ENCODE measurements around the gene VAV2. TPM values are rescaled to one million over a fixed set of nuclear protein-coding genes. Genes with fewer than 3 reads are reported as not detected.
A peak's percentile ranks its signal among the peaks of the same experiment; 100 is the strongest.

The VAV2 gene
- total and polyA plus RNA-seq, 4 donors: 13.0 to 28.2 (median 16.3) TPM

GRCh38 chr9:133937120-133937519 is 55.0 kb downstream of the VAV2 start:
- Histone ChIP-seq H3K4me3 (no peak overlapping the region), H3K27me3 (ENCODE audit: control insufficient read depth in 3 of 3, insufficient read depth in 3 of 3, low read length in 2 of 3) (no peaks in the 10 kb centered on the region), H3K9me3 (ENCODE audit: control insufficient read depth in 4 of 4, insufficient read depth in 3 of 4, low read length in 3 of 4) (no peaks in the 10 kb centered on the region), H3K4me1 (ENCODE audit: control insufficient read depth in 5 of 5, insufficient read depth in 5 of 5, low read length in 5 of 5) (peaks cover 0 to 17% (median 9%) of the 10 kb centered on the region in 5 donors), H3K36me3 (ENCODE audit: control insufficient read depth in 4 of 4, insufficient read depth in 4 of 4, low read length in 4 of 4) (peaks cover 0 to 13% (median 10%) of the 10 kb centered on the region in 4 donors), H3K9ac (ENCODE audit: insufficient read depth in 1 of 2, low read length in 2 of 2) (no peak overlapping the region), H3K27ac (ENCODE audit: low read depth in 1 of 2, low read length in 1 of 2) (no peak overlapping the region)
- DNase-seq (no peak), ATAC-seq (ENCODE audit: insufficient read depth, low FRiP score) (no peak)
- 83 to 90% methylated on average over 4 of the region's 4 CpGs for WGBS, 2 donors
- no peak for TF ChIP-seq CTCF (IDR thresholded peaks at IDR 0.05; ENCODE audit: control extremely low read depth, extremely low read depth)

DNA sequence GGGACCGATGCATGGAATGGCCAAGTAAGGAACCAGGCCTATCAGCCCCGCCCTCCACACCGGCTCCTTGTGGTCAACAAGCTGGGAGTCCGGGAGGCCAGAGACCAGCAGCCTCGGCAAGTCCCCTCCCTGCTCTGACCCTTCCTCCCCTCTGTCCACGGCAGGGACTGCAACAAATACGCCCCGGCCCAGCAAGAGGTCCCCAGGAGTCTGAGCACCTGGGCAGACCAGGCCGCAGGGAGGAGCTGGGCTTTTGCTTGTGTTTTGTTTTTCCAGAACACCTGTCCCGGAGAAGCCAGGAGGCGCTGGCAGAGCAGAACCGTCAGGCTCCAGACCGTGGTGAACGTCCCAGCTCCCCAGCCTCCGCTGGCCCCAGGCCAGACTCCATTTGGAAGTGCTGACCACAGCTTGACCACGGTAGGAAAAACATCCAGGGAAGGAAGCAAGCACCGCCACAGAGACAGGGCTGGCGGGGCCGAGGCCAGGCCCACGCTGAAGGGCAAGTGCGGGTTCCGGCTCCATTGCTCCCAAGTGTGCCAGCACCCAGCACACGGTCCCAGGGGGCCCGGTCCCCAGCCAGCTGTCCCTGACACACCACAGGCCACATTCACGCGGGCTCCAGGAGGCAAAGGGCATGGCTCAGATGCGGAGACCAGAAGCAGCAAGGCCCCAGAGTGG is 56.7 kb downstream of the VAV2 start:
- ATAC-seq (ENCODE audit: insufficient read depth, low FRiP score) (peak; percentile 23), DNase-seq (peak; percentile 52 to 78 (median 68))
- no peak overlapping the region for H3K4me3 ChIP-seq
- no peaks in the 10 kb centered on the region for H3K9me3 ChIP-seq (ENCODE audit: control insufficient read depth in 4 of 4, insufficient read depth in 3 of 4, low read length in 3 of 4)
- peak overlapping the region in 1 of 2 donors; percentile 46 for H3K27ac ChIP-seq (ENCODE audit: low read depth in 1 of 2, low read length in 1 of 2)
- no peak overlapping the region for H3K9ac ChIP-seq (ENCODE audit: insufficient read depth in 1 of 2, low read length in 2 of 2)
- 61 to 76% methylated on average over 27 of the region's 27 CpGs for WGBS, 2 donors
- TF ChIP-seq CTCF (IDR thresholded peaks at IDR 0.05; ENCODE audit: control extremely low read depth, extremely low read depth): no peak
- peaks cover 0 to 13% (median 10%) of the 10 kb centered on the region in 4 donors for H3K36me3 ChIP-seq (ENCODE audit: control insufficient read depth in 4 of 4, insufficient read depth in 4 of 4, low read length in 4 of 4)
- peaks cover 0 to 27% (median 11%) of the 10 kb centered on the region in 5 donors for H3K4me1 ChIP-seq (ENCODE audit: control insufficient read depth in 5 of 5, insufficient read depth in 5 of 5, low read length in 5 of 5)
- H3K27me3 ChIP-seq (ENCODE audit: control insufficient read depth in 3 of 3, insufficient read depth in 3 of 3, low read length in 2 of 3): no peaks in the 10 kb centered on the region

DNA sequence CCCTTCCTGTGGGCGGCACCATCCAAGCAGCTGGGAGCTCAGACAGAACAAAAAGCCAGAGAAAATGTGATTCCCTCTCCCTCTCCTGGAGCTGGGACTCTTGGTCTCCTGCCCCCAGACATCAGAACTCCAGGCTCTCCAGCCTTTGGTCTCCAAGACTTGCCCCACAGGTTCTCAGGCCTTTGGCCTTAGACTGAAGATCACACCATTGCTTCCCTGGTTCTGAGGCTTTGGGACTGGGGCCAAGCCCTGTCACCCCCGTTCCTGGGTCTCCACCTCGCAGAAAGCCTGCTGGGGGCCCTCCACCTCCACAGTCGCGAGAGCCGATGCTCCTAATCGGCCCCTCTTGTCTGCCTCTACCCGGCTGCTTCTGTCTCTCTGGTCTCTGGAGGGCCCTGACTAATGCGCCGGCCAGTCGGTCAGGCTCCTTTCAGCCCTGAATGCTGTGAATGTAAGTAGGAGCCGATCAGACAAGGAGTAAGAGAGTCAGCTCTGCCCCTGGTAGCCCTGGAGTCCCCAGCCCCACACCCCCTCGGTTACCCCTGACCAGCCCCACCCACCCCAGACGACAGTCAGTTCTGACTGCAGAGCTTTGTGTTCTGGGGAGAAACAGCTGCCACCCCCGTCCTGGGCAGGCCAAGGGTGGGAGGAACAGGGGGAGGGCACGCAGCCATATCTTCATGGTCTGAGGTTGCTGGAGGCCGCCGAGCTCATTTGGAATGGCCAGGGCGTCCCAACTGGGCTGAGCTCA is 57.5 kb downstream of the VAV2 start:
- no peak for TF ChIP-seq CTCF (IDR thresholded peaks at IDR 0.05; ENCODE audit: control extremely low read depth, extremely low read depth)
- 85 to 92% methylated on average over 19 of the region's 19 CpGs for WGBS, 2 donors
- no peak overlapping the region for H3K9ac ChIP-seq (ENCODE audit: insufficient read depth in 1 of 2, low read length in 2 of 2)
- H3K9me3 ChIP-seq (ENCODE audit: control insufficient read depth in 4 of 4, insufficient read depth in 3 of 4, low read length in 3 of 4): no peaks in the 10 kb centered on the region
- H3K4me1 ChIP-seq (ENCODE audit: control insufficient read depth in 5 of 5, insufficient read depth in 5 of 5, low read length in 5 of 5): peaks cover 0 to 27% (median 11%) of the 10 kb centered on the region in 5 donors
- H3K27me3 ChIP-seq (ENCODE audit: control insufficient read depth in 3 of 3, insufficient read depth in 3 of 3, low read length in 2 of 3): no peaks in the 10 kb centered on the region
- no peak for DNase-seq
- H3K4me3 ChIP-seq: no peak overlapping the region
- ATAC-seq (ENCODE audit: insufficient read depth, low FRiP score): no peak
- H3K27ac ChIP-seq (ENCODE audit: low read depth in 1 of 2, low read length in 1 of 2): no peak overlapping the region
- peaks cover 0 to 13% (median 10%) of the 10 kb centered on the region in 4 donors for H3K36me3 ChIP-seq (ENCODE audit: control insufficient read depth in 4 of 4, insufficient read depth in 4 of 4, low read length in 4 of 4)
